NCI-H1417 (cell line): ENCODE results near the gene CCDC144A.
"Not testable (repeated sequence)": the region's sequence is repeated elsewhere in the genome, so short reads cannot be mapped to it uniquely, and the experiment has no call there.

Source experiments
- DNase-seq, 3 experiments: peaks; one replicate each; lab custom pipeline; 2025; lab: John Stamatoyannopoulos, UW

Gene CCDC144A

DNA sequence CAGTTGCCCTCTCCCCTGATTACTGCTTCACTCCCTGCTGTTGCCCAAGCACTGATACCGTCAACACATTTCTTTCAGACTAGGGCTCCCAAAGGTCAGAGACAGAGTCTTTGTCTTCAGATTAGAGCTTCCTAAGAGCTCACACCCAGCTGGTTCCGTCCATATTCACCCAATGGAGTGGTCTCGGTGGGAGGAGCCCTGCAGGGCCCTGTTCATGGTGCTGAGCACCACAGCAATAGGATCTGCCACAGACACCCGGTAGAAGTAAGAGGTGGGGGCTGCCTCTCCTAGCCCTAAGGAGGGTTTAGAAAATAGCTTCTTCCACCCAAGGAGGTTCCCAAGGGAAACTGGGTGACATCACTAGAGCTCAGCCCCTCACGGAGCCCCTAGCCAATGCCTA is 128.3 kb downstream of the CCDC144A start:
- no peak for DNase-seq

DNA sequence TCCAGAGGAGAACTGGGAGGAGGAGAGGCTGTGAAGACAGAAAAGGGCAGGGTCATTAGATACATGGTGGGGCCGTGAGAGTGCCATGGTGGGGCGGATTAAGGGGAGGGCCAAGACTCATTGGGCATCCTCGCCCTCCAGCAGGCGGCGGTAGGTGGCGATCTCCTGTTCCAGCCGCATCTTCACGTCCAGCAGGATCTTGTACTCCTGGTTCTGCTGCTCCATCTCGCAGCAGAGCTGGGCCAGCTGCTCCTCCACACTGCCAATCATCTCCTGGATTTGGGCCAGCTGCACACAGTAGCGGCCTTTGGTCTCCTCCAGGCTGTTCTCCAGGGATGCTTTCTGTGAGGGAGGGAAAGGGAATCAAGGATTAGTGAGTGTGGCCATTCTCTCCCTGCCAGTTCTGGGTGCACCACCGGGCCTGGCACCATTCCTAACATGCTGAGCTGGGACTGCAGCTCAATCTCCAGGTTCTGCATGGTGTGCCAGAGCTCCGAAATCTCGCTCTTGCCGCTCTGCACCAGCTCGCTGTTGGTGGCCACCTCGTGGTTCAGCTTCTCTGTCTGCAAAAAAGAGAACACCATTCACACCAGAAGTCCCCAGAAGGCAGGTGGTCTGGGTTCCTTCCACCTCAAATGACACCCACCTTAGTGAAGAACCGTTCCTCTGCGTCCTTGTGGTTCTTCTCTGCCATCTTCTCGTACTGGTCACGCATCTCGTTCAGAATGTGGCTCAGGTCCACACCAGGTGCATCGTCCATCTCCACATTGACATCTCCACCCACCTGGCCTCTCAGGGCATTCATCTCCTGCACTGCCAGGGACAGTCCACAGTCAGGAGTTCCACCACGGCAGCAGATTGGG is 129.0 kb downstream of the CCDC144A start:
- no peak for DNase-seq

DNA sequence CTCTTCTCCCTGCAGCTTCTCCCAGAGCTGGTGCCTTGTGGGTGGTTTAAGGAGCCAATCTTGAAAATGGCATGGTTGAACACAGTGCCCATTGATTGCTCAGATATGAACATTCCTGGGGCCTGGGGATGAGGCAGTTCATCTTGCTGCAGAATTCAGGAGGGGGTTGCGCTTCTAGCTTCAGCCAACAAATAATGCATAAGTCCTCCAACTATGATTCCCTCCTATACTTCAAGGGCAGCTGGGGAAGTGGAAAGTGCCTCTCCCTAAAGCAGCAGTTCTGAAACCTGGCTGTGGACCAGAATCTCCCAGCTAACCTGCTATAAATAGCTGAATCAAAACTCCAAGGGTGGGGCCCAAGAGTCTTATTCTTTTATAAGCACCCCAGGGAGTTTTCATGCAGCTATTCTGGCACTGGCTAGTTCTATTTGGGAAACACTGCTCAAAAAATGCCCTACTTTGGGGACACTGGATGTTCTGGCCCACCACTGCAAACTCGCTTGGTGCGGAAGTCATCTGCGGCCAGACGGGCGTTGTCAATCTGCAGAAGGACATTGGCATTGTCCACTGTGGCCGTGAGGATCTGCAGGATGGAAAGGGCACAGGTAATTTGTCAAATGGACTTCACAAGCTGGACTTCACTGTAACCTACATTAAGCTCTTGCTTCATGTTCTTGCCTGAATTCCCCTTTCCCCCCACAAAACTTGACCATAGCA is 130.3 kb downstream of the CCDC144A start:
- no peak for DNase-seq

DNA sequence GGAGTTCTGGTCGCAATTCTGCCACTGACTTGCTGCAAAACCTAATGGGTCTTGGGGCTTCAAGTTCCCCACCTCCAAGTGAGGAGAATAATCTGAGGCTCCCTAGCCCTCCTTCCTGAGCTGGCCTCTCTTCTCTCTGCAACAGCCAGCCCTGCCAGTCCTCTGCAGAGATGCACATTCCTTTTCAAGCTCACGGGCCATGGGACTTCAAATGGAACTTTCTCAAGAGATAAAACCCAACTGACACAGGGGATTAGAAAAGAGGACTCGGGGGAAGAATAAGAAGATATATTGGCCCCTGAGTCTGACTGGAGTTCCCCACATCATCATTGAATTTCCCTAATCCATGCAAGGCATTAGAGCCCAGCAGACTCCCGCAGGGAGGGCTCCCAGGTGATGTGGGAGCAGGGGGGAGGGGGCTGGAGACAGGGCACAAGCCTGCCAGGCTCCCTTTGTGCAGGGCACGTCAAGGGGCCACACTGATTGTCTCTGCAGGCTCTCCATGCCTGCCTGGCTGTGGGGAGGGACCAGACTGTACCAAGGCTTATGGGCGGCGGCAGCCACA is 131.0 kb downstream of the CCDC144A start:
- DNase-seq: no peak

DNA sequence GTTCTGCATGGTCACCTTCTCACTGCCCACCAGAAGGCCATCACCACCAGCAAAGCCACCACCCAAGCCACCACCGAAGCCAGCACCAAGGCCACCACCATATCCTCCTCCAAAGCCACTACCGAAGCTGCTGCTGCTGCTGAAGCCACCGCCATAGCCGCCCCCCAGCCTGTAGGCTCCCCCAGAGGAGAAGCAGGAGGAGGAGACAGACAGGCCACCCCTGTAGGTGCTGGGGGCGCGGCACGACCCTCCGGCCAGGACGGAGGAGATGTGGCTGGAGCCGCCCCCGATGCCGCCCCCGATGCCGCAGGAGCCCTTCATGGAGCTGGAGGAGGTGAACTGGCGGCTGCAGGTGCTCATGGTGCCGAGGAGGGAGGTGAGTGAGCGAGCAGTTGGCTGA is 132.1 kb downstream of the CCDC144A start:
- DNase-seq: not testable (repeated sequence)

DNA sequence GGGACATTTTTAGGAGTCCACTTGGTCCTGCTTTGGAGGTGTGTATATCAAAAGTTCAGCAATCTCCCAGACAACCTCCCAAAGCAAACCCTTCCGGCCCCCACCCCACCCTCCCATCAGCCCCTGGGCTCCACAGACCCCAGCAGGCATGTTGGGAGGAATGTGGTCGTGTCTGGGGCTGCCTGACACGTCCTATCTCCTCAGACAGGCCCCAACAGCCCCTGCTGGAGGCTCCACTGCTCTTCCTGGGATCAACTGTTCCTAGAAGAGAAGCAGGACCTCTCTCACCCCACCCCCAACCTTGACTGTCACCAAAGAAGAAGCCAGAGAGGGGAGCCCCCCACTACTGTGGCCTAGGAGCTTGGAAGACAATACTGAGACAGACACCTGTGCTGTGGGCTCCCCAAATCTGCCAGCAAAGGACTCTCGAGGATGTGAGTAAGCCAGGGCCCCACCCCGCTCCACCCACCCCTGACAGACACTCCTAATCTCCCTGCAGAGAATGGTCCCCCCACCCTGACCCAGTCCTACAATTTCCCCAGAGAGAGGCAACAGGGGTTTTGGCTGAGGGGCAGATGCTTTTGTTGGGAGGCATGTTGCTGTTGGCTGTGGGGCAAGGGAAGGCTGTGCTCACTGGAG is 133.8 kb downstream of the CCDC144A start:
- not testable (repeated sequence) for DNase-seq
